ENCODE results near the gene SCEL.

Gene SCEL

GRCh38 chr13:77687799-77688198 is 152.3 kb downstream of the SCEL start:
- DNase-seq = no peak

GRCh38 chr13:77691871-77692270 is 156.4 kb downstream of the SCEL start:
- DNase-seq = no peak

GRCh38 chr13:77692746-77693448 is 157.4 kb downstream of the SCEL start:
- no peak for DNase-seq

- no peak for DNase-seq
Measured at GRCh38 chr13:77693449-77693940, 158.0 kb downstream of the SCEL start.

Data from CD4-positive, alpha-beta T cell treated with Interferon gamma for 1 hour (primary cell).